Smooth muscle cell (in vitro differentiated cells): ENCODE results near the gene VIPR2. TPM values are rescaled to one million over a fixed set of nuclear protein-coding genes. Genes with fewer than 3 reads are reported as not detected.

Experiments
- DNase-seq: peaks from one replicate; lab custom pipeline; 2025; ENCODE audit not compliant: unreplicated experiment; lab: John Stamatoyannopoulos, UW
- H2AFZ ChIP-seq: fragments of 200-600 bp; sonication (generic); 2 replicates; pipeline ENCODE4 v1.6.0; 2016; ENCODE audit warnings: antibody characterized with exemption, low read depth, mild to moderate bottlenecking
- H3F3A ChIP-seq: fragments of 200-600 bp; sonication (generic); 2 replicates; pipeline ENCODE4 v1.6.0; 2017; ENCODE audit warnings: antibody characterized with exemption, low read depth
- H3K27ac ChIP-seq: fragments of 200-600 bp; sonication (generic); 2 replicates; pipeline ENCODE4 v1.5.1; 2016; ENCODE audit warnings: low read depth, mild to moderate bottlenecking
- H3K27me3 ChIP-seq: fragments of 200-600 bp; sonication (generic); 2 replicates; pipeline ENCODE4 v1.6.1; 2016; ENCODE audit warnings: low read depth, mild to moderate bottlenecking
- H3K36me3 ChIP-seq: fragments of 200-600 bp; sonication (generic); 2 replicates; pipeline ENCODE4 v1.5.1; 2016; ENCODE audit warnings: low read depth
- H3K4me1 ChIP-seq: fragments of 200-600 bp; sonication (generic); 2 replicates; pipeline ENCODE4 v1.5.1; 2016; ENCODE audit warnings: low read depth
- H3K4me2 ChIP-seq: fragments of 200-600 bp; sonication (generic); 2 replicates; pipeline ENCODE4 v1.6.0; 2016; ENCODE audit warnings: mild to moderate bottlenecking
- H3K4me3 ChIP-seq: fragments of 200-600 bp; sonication (generic); 2 replicates; pipeline ENCODE4 v1.5.1; 2016; ENCODE audit warnings: mild to moderate bottlenecking
- H3K79me2 ChIP-seq: fragments of 200-600 bp; sonication (generic); 2 replicates; pipeline ENCODE4 v1.6.0; 2016; ENCODE audit warnings: low read depth, mild to moderate bottlenecking
- H3K9ac ChIP-seq: fragments of 200-600 bp; sonication (generic); 2 replicates; pipeline ENCODE4 v1.6.0; 2016; ENCODE audit warnings: low read depth
- H3K9me3 ChIP-seq: fragments of 200-600 bp; sonication (generic); replicated peaks from 2 replicates; pipeline ENCODE4 v1.5.1; 2016; ENCODE audit warnings: low read depth
- H4K20me1 ChIP-seq: fragments of 200-600 bp; sonication (generic); 2 replicates; pipeline ENCODE4 v1.6.0; 2016; ENCODE audit warnings: low read depth
- WGBS: methylation state at CpG from one replicate; pipeline ENCODE4 v1.1.7; 2016; ENCODE audit warnings: low lambda C conversion rate; 5-methylcytosine and 5-hydroxymethylcytosine counted together
- polyA plus RNA-seq: library from polyadenylated mRNA; unstranded; fragments of >200 nt; fragmentation: Nextera tagmentation; extraction: Ambion mirVana; gene quantifications from 2 replicates; pipeline ENCODE4 v1.2.1, GENCODE V29; 2016
- total RNA-seq: library from RNA; depleted of rRNA; stranded (reverse); fragments of >200 nt; gene quantifications from 2 replicates; pipeline ENCODE4 v1.2.3, GENCODE V29; 2014
- TF ChIP-seq, protein P1 (sequence below): fragments of 200-600 bp; sonication (generic); IDR thresholded peaks from 2 replicates; pipeline ENCODE4 v1.5.1; 2017; ENCODE audit warnings: borderline replicate concordance, mild to moderate bottlenecking, antibody characterized with exemption; ENCODE audit not compliant: insufficient read depth, poor library complexity, severe bottlenecking

VIPR2 gene
- total and polyA plus RNA-seq, 2 experiments from 2014 or later = not detected

DNA sequence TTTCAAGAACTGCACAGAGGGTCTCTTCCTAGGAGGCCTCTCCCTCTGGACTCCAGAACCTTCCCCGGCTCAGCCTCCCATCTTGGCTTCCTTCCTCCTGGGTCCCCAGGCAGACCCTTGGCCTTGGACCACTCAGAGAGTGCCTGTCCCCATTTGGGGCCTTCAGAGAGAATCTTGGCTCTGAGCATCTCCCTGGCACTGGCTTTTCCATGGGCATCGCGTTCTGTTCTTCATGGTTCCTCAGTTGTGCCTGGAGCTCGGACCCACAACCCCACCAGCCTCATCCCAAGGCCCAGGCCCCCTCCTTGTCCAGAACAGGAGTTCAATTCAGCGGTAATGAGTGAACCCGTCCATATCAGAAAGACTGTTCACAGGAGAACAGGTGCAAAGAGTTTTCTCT lies 73.4 kb downstream of the VIPR2 start:
- TF ChIP-seq, protein P1, sequence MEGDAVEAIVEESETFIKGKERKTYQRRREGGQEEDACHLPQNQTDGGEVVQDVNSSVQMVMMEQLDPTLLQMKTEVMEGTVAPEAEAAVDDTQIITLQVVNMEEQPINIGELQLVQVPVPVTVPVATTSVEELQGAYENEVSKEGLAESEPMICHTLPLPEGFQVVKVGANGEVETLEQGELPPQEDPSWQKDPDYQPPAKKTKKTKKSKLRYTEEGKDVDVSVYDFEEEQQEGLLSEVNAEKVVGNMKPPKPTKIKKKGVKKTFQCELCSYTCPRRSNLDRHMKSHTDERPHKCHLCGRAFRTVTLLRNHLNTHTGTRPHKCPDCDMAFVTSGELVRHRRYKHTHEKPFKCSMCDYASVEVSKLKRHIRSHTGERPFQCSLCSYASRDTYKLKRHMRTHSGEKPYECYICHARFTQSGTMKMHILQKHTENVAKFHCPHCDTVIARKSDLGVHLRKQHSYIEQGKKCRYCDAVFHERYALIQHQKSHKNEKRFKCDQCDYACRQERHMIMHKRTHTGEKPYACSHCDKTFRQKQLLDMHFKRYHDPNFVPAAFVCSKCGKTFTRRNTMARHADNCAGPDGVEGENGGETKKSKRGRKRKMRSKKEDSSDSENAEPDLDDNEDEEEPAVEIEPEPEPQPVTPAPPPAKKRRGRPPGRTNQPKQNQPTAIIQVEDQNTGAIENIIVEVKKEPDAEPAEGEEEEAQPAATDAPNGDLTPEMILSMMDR = no peak
- 93% methylated on average over 6 of the region's 6 CpGs for WGBS

DNA sequence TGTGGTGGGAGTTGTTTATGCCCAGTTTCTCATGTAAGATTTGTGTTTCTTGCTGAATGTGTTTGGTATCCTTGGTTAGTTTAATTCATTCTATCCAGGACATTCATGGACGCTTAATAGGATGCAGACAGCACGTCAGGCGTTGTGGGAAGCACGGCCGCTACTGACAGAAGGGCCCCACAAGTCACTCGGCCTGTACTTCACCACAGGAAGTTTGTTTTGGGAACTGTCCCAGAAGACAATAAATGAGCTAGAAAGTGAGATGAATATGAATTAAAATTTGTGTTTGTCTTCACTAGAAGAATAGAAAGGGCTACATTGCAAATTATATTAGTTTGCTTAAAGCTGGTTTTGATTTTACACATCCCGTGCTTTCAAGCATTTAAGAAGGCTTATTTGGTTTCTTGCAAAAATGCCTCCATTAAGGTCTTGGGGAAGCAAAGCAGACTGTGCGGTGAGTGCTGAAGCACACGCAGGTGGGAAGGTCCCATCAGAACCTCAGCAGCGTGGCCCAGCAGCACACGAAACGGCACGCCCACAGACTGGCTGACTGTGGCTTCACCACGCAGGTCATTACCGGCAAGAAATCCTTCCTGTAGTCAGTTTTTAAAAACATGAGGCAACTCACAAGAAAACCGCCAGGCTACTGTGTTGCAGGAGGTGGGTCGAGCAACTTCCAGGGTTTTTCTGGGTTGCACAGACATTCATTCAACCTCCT lies 74.1 kb downstream of the VIPR2 start:
- H3K9ac ChIP-seq = no peak overlapping the region
- no peak overlapping the region for H2AFZ ChIP-seq
- H3K36me3 ChIP-seq = no peaks in the 10 kb centered on the region
- TF ChIP-seq, protein P1 = no peak
- H3K27me3 ChIP-seq = no peaks in the 10 kb centered on the region
- no peak overlapping the region for H3K27ac ChIP-seq
- 85% methylated on average over 17 of the region's 17 CpGs for WGBS
- H3K79me2 ChIP-seq = no peaks in the 10 kb centered on the region
- H3K4me1 ChIP-seq = no peaks in the 10 kb centered on the region
- H3F3A ChIP-seq = no peaks in the 10 kb centered on the region
- no peak overlapping the region for H3K4me3 ChIP-seq
- H3K9me3 ChIP-seq = no peaks in the 10 kb centered on the region
- no peak overlapping the region for H3K4me2 ChIP-seq
- DNase-seq = no peak
- H4K20me1 ChIP-seq = no peaks in the 10 kb centered on the region

More for the DNA sequence above, 73.4 kb downstream of the VIPR2 start:
- Histone ChIP-seq H3F3A (no peaks in the 10 kb centered on the region), H3K36me3 (no peaks in the 10 kb centered on the region), H3K79me2 (no peaks in the 10 kb centered on the region), H3K27me3 (no peaks in the 10 kb centered on the region), H3K4me2 (no peak overlapping the region), H3K4me1 (no peaks in the 10 kb centered on the region), H3K9ac (no peak overlapping the region), H3K4me3 (no peak overlapping the region), H3K27ac (no peak overlapping the region), H2AFZ (no peak overlapping the region), H3K9me3 (no peaks in the 10 kb centered on the region), H4K20me1 (no peaks in the 10 kb centered on the region)
- no peak for DNase-seq

DNA sequence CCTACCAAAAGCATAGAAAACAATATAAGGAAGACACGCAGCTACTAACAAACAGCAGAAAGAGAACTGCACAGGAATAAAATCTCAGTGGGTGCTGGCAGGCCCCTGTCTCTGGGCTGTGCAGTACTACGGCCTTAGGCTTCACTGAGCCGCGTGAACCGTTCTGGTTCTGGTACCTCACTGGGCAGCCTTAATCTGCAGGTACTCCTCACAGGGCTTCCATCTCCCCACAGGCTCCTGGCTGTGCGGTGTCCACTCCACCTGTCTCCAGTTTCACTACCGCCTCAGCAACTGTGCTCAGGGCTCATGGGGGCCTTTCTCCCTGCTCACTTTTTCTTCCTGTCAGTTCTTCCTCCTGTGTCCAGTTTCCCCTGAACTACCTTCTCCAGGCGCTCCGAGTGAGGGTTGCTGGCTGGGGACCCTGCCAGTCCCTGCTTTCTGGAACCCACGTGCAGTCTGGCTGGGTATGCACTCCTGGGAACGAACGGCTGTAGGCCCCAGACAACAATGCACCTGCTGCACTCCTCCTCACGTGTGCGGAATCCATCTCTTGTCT lies 75.7 kb downstream of the VIPR2 start:
- Histone ChIP-seq H2AFZ (no peak overlapping the region), H3K9me3 (no peaks in the 10 kb centered on the region), H3K27me3 (no peaks in the 10 kb centered on the region), H3K4me2 (no peak overlapping the region), H4K20me1 (no peaks in the 10 kb centered on the region), H3K79me2 (no peaks in the 10 kb centered on the region), H3K36me3 (no peaks in the 10 kb centered on the region), H3K9ac (no peak overlapping the region), H3F3A (no peaks in the 10 kb centered on the region), H3K27ac (no peak overlapping the region), H3K4me1 (no peaks in the 10 kb centered on the region), H3K4me3 (no peak overlapping the region)
- 95% methylated on average over 14 of the region's 14 CpGs for WGBS
- TF ChIP-seq, protein P1 = no peak
- DNase-seq = no peak

DNA sequence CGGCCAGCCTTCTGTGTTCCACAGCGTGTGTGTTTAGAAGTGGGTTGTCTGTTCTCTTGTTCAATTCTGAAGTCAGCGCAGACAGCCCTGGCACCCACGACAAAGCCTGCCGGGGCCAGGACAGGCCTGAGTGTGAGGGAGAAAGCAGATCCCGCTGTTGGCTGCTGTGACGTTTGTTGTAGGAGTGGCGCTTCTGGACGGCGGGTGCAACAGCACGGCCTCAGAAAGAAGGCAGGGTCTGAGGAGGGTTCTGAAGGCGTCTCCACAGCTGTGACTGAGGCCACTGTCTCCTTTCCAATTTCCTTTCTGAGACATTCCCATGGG lies 76.2 kb downstream of the VIPR2 start:
- no peaks in the 10 kb centered on the region for H3K79me2 ChIP-seq
- WGBS = 85% methylated on average over 12 of the region's 12 CpGs
- no peak overlapping the region for H3K27ac ChIP-seq
- DNase-seq = no peak
- H3K4me1 ChIP-seq = no peaks in the 10 kb centered on the region
- no peaks in the 10 kb centered on the region for H3K36me3 ChIP-seq
- no peak overlapping the region for H3K4me2 ChIP-seq
- no peaks in the 10 kb centered on the region for H3K9me3 ChIP-seq
- H3K27me3 ChIP-seq = no peaks in the 10 kb centered on the region
- H2AFZ ChIP-seq = no peak overlapping the region
- no peaks in the 10 kb centered on the region for H3F3A ChIP-seq
- no peak overlapping the region for H3K4me3 ChIP-seq
- TF ChIP-seq, protein P1 = no peak
- no peak overlapping the region for H3K9ac ChIP-seq
- H4K20me1 ChIP-seq = no peaks in the 10 kb centered on the region
